Measurements from ENCODE around the gene KCNH1. TPM values are rescaled to one million over a fixed set of nuclear protein-coding genes. Genes with fewer than 3 reads are reported as not detected.

The KCNH1 gene
- total and polyA plus RNA-seq, 9 donors = 0.11 to 0.46 TPM; not detected in 7

DNA sequence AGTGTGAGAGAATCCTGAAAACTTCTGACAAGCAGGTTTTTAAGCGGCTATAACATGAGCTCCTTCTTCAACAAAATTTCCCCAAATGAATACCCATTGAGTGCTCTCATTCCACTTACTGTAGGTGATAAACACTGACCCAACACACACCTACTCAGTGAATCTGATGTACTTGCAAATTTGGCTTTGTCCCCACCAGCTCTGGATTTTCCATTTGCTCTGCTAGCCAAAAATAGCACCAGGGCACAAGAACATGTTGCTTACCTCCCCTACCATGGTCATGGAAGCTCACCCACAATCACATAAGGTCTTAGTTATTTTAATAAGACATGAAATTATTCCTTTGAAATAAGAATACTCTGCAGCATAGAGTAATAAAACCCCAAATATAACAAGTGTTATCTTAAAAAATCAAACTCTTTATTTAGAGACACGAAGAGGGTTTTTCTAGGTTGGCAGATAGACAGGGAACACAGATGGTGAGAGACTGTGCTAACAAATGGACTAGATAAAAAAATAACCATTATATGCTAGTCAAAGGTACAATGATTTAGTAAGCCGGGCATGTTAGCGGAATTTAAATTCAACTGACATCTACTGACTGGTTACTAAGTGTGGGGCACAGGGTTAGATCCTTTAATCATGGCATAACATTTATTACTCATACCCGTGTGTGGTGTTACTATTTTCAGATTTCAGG lies 291.9 kb downstream of the KCNH1 start:
- H3K27me3 ChIP-seq = no peaks in the 10 kb centered on the region
- no peaks in the 10 kb centered on the region for H3K36me3 ChIP-seq
- DNase-seq = no peak
- TF ChIP-seq, protein P1, sequence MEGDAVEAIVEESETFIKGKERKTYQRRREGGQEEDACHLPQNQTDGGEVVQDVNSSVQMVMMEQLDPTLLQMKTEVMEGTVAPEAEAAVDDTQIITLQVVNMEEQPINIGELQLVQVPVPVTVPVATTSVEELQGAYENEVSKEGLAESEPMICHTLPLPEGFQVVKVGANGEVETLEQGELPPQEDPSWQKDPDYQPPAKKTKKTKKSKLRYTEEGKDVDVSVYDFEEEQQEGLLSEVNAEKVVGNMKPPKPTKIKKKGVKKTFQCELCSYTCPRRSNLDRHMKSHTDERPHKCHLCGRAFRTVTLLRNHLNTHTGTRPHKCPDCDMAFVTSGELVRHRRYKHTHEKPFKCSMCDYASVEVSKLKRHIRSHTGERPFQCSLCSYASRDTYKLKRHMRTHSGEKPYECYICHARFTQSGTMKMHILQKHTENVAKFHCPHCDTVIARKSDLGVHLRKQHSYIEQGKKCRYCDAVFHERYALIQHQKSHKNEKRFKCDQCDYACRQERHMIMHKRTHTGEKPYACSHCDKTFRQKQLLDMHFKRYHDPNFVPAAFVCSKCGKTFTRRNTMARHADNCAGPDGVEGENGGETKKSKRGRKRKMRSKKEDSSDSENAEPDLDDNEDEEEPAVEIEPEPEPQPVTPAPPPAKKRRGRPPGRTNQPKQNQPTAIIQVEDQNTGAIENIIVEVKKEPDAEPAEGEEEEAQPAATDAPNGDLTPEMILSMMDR (IDR thresholded peaks at IDR 0.05) = no peak
- no peak for TF ChIP-seq POLR2A (IDR thresholded peaks at IDR 0.05)
- TF ChIP-seq EP300 (IDR thresholded peaks at IDR 0.05) = no peak
- H3K9me3 ChIP-seq = no peaks in the 10 kb centered on the region
- no peaks in the 10 kb centered on the region for H3K4me1 ChIP-seq (ENCODE audit: insufficient read depth)
- 71 to 83% (median 74%) methylated on average over 5 of the region's 5 CpGs for WGBS, 3 donors
- H3K27ac ChIP-seq = no peak overlapping the region
- intact Hi-C loops (cut with DNase I) = no loop called here
- no peak overlapping the region for H3K4me3 ChIP-seq

DNA sequence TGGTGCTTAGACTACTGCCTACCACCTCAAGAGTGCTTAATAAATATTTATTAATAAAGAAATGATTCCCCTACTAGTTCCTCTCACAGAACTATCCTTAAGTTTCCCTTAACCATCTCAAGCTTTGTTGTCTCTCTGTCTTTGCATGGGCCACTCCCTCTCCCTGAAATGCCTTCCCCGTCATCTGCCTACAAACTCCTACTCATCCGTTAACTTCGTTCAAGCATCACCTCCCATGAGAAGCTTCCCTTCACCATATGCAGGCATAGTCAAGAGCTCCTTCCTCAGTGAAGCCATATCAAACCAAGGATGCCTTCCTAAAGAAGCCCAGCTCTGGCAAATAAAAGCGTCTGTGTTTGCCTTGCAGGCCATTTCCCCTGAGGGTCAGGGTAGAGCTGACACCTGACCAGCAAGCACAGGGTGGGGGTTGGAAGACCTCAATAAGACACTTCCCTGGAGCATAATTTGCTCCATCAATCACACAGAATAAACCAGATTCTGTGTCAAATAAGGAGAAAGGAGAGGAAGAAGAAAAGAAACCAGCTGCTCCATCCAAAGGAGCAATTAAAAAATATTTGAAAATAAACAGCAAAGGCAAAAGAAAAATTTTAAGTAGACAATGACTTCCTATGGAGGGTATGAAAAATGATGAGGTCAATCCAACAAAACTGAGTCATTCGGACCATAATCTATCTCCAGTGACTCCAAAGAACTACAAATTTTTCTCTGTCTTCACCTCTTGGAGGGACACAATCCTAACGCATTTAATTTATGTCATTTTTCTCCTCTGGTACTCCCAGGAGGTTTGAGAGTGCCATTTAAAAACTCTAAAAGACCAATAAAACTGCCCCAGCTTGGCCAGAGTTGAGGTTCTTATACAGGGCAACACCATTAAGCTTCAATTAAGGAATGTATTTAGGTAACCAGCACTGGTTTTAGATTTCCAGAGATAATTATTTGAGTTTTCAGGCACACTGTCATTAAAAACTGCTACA lies 303.6 kb downstream of the KCNH1 start:
- Histone ChIP-seq H3K27me3 (no peaks in the 10 kb centered on the region), H3K27ac (no peak overlapping the region), H3K36me3 (no peaks in the 10 kb centered on the region), H3K4me1 (ENCODE audit: insufficient read depth) (no peaks in the 10 kb centered on the region), H3K4me3 (no peak overlapping the region), H3K9me3 (no peaks in the 10 kb centered on the region)
- TF ChIP-seq POLR2A (IDR thresholded peaks at IDR 0.05) (no peak), EP300 (IDR thresholded peaks at IDR 0.05) (no peak)
- TF ChIP-seq, protein P1 (IDR thresholded peaks at IDR 0.05) = no peak
- 52 to 56% (median 55%) methylated on average over 6 of the region's 6 CpGs for WGBS, 3 donors
- intact Hi-C loops (cut with DNase I) = no loop called here
- no peak for DNase-seq

DNA sequence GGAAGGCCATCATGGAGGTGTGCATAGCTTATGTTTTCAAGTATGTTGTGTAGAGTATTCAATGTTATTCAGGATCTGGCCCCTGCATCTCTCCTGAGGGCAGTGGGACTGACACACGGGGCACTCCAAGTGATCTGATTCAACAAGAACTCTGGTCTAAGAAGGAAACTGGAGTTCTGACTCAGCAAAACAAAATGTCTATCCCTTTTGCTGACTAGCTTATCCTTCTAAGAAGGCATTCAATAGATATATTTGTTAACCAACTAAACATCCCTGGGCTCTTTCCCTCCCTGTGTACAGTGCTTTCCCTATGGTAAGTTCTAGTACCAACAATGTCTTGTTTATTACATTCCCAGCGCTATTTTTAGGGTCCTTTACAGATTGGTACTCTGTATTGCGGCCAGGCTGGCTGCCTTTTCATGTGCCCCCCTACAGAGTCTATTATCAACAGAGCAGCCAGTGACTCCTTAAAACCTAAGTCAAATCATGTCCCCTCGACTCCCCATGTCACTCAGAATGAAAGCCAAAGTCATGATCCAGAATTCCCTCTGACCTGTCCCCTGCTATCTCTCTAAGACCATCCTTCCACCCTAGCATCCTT lies 304.9 kb downstream of the KCNH1 start:
- H3K4me1 ChIP-seq (ENCODE audit: insufficient read depth) = no peaks in the 10 kb centered on the region
- no peaks in the 10 kb centered on the region for H3K36me3 ChIP-seq
- no peak for DNase-seq
- 73 to 87% (median 77%) methylated on average over 4 of the region's 4 CpGs for WGBS, 3 donors
- H3K9me3 ChIP-seq = no peaks in the 10 kb centered on the region
- intact Hi-C loops (cut with DNase I) = no loop called here
- H3K27ac ChIP-seq = no peak overlapping the region
- H3K27me3 ChIP-seq = no peaks in the 10 kb centered on the region
- TF ChIP-seq, protein P1 (IDR thresholded peaks at IDR 0.05) = no peak
- TF ChIP-seq POLR2A (IDR thresholded peaks at IDR 0.05) = no peak
- no peak for TF ChIP-seq EP300 (IDR thresholded peaks at IDR 0.05)
- no peak overlapping the region for H3K4me3 ChIP-seq

DNA sequence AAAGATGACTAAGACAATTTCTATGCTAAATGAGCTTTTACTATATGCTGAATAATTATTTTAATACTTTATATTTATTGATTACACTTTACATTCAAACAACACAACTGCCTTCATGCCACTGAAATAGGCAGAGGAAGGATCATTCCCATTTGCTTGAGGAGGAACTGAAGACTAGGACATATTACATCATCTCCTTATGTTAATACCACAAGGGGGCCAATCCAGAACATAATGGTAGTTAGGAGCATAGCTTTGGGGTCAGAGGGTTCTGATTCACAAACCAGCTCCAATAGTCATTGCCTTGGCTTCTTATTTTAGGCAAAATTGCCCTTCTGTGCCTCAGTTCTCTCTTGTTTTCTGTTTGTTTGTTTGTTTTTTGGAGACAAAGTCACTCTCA lies 306.5 kb downstream of the KCNH1 start:
- TF ChIP-seq EP300 (IDR thresholded peaks at IDR 0.05) = no peak
- TF ChIP-seq POLR2A (IDR thresholded peaks at IDR 0.05) = no peak
- TF ChIP-seq, protein P1 (IDR thresholded peaks at IDR 0.05) = no peak
- Histone ChIP-seq H3K36me3 (no peaks in the 10 kb centered on the region), H3K27me3 (no peaks in the 10 kb centered on the region), H3K27ac (no peak overlapping the region), H3K4me3 (no peak overlapping the region), H3K9me3 (no peaks in the 10 kb centered on the region), H3K4me1 (ENCODE audit: insufficient read depth) (no peaks in the 10 kb centered on the region)
- intact Hi-C loops (cut with DNase I) = no loop called here
- DNase-seq = no peak
